NCI-H774 (cell line): Measurements from ENCODE around the gene ROPN1L.
"Not testable (repeated sequence)": the region's sequence is repeated elsewhere in the genome, so short reads cannot be mapped to it uniquely, and the experiment has no call there.

Source experiments
- DNase-seq: peaks from one replicate; lab custom pipeline; 2025; lab: John Stamatoyannopoulos, UW

Gene ROPN1L

GRCh38 chr5:10501554-10502075 lies 59.9 kb downstream of the ROPN1L start:
- DNase-seq, result no peak

- no peak for DNase-seq
These were observed 60.5 kb downstream of the ROPN1L start for GRCh38 chr5:10502130-10502529.

DNA sequence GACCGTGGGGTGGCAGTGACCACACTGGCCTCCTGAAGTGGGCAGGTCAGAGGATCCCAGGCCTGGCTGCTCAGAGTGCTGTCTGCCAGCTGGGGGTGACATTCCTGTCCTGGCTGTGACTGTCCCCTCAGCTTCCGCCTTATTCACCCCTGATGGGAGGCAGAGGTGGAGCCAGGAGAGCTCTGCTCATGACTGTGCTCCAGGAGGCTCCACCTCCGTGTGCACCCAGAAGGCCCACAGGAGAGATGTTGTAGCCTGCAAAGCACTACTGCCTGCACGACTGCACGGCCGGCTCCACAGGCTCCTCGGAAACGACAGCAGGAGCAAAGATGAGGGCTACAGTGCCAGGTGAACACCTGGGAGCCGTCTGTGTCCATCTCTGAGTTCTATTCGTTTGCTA lies 60.9 kb downstream of the ROPN1L start:
- DNase-seq, result no peak

DNA sequence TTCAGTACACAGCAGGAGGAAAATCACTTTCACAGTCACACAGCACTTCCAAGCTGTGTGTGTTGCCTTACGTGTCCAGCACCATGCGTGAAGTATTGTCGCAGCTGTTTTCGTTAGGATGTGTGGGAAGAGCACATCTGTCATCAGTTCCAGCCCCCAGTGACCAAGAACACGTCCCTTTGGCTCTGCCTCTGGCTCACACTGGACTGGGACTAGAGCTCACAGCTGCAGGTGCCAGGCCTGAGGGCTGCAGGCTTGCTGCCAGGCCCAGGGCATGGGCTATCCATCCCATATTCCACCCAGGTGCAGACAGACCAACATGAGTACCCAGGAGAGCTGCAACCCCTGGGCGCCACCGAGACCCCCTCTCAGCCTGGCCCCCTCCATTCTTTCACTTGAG lies 61.6 kb downstream of the ROPN1L start:
- no peak for DNase-seq

DNA sequence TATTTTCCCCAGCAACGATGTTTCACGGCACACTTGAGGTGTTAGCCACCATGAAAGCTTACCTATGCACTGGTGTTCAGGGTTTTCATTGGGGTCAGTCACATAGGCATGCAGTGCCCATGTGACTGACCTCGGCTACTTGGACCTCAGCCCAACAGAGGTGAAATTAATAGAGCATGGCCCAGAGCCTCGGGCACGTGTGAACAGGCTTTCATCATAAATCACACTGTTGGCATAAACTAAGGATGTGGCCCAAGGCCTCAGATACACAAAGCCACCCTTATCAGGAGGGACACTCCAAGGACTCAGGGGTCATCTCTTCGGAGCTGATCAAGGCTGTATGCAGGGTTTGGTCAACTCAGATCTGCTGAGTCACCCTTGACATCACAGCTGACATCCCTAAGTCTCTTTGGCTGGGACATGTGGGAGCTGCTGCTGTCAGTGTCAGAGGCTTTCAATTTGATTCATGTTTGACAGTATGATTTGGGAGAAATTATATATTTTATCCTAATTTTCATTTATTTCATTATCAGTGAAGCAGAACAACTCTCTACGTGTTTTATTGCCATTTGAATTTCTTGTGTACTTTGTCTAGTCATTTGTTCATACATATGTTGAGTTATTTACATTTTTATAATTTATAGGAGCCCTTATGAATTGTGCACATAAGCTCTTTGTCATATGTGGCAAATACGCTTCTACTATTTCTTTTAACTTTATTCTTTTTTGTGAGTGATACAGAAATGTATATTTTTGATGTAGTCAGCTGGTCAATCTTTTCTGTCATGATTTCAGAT lies 62.5 kb downstream of the ROPN1L start:
- DNase-seq, result no peak

- no peak for DNase-seq
These were observed 63.9 kb downstream of the ROPN1L start for GRCh38 chr5:10505517-10506095.

GRCh38 chr5:10506535-10506934 lies 64.9 kb downstream of the ROPN1L start:
- DNase-seq, result no peak

DNA sequence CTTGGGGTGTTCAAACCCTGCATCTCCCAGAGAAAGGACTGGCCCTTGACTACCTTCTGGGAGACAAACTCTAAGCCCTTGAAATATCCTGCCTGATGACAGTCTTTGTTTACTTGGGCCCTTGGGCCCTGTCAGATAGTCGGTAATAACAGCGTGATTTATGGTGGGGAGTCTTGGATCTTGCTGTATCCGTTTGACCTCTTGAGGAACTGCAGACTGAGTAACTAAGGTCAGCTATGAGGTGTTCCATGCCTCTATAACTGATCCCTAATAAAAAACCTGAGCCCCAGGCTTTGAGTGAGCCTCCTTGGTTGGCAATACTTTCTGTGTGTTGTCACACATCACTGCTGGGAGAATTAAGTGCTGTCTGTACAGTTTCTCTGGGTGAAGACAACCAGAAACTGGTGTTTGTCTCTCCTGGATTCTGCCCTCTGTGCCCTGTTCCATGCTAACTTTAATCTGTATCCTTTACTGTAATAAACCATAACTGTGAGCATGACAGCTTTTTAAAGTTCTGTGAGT lies 66.0 kb downstream of the ROPN1L start:
- no peak for DNase-seq

GRCh38 chr5:10509575-10509974 lies 67.9 kb downstream of the ROPN1L start:
- no peak for DNase-seq

- DNase-seq, result no peak
These were observed 70.3 kb downstream of the ROPN1L start for GRCh38 chr5:10511741-10512640.

DNA sequence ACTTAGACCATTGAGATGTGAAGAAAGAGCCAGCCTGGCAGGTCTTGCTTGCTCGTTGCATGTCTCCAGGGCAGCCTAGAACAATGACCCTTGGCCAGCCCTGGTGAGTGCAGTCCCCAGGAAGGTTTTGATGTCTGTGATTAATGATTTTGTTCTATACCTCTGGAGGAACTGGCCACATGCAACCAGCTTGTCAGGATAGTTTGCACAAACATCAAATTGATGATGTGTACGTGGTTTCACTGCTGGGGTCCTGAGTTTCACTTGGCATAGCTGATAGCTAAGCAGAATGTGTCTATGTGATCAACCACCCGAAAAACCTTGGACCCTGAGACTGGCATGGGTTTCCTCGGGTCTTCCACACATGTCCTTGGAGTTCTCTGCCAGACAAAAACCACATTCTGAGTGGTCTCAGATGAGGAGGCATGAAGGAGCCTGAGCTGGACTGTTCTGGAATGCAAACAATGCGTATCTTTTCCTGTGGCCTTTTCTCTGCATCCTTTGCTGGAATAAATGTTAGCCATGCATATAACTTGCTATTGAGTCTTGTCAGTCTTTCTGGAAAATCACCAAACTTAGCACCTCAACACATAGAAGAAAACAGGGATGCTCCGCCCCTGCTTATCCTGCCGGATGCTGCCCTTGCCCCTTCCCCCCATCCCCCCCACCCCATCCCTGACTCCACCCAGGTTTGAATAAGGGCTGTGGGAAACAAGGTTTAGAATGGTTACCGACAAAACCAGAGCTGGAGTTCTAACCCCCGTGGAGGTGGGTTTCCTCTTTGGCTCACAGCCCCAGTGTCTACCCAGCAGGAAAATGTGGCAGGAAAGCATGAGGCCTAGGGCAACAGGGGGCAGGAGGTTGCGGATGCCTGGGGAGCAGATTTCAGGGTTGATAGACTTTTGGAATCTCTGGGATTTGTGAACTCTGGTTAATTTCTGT lies 72.1 kb downstream of the ROPN1L start:
- no peak for DNase-seq

GRCh38 chr5:10514572-10514971 lies 72.9 kb downstream of the ROPN1L start:
- DNase-seq, result not testable (repeated sequence)
